Measurements from ENCODE around the gene MEST. TPM values are rescaled to one million over a fixed set of nuclear protein-coding genes. Genes with fewer than 3 reads are reported as not detected.

The MEST gene
- total and polyA plus RNA-seq, 2 experiments from 2014 or later: 56.2 to 91.6 TPM

DNA sequence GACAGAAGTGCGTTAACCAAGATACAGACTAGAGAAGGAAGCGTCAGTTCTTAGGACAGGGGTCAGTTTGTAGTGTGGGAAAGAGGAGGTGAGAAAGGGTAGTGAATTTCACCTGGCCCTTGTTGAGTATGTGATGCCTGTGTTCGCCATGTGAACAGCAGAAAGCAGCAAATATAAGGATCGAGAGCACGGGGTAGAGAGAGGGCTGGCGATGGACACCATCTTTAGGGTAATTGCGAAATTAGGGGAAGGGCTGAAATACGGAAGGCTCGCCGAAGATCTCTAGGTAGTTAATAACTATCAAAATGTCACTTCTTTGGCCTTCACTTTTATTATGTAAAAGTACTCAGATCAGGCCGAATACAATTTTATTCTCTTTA is 6.2 kb upstream of the MEST start:
- DNase-seq (ENCODE audit: low read depth in 1 of 2, low spot score in 1 of 2): no peak
- H3K9me3 ChIP-seq (ENCODE audit: low read depth): no peaks in the 10 kb centered on the region
- H3K27me3 ChIP-seq: no peaks in the 10 kb centered on the region
- H3K36me3 ChIP-seq: no peaks in the 10 kb centered on the region
- TF ChIP-seq, protein P1, sequence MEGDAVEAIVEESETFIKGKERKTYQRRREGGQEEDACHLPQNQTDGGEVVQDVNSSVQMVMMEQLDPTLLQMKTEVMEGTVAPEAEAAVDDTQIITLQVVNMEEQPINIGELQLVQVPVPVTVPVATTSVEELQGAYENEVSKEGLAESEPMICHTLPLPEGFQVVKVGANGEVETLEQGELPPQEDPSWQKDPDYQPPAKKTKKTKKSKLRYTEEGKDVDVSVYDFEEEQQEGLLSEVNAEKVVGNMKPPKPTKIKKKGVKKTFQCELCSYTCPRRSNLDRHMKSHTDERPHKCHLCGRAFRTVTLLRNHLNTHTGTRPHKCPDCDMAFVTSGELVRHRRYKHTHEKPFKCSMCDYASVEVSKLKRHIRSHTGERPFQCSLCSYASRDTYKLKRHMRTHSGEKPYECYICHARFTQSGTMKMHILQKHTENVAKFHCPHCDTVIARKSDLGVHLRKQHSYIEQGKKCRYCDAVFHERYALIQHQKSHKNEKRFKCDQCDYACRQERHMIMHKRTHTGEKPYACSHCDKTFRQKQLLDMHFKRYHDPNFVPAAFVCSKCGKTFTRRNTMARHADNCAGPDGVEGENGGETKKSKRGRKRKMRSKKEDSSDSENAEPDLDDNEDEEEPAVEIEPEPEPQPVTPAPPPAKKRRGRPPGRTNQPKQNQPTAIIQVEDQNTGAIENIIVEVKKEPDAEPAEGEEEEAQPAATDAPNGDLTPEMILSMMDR (IDR thresholded peaks at IDR 0.05; ENCODE audit: low read depth, low read length): no peak
- peak overlapping the region; percentile 29 for H3K4me3 ChIP-seq
- H3K4me1 ChIP-seq (ENCODE audit: low read depth): no peaks in the 10 kb centered on the region
- no peak overlapping the region for H3K27ac ChIP-seq

DNA sequence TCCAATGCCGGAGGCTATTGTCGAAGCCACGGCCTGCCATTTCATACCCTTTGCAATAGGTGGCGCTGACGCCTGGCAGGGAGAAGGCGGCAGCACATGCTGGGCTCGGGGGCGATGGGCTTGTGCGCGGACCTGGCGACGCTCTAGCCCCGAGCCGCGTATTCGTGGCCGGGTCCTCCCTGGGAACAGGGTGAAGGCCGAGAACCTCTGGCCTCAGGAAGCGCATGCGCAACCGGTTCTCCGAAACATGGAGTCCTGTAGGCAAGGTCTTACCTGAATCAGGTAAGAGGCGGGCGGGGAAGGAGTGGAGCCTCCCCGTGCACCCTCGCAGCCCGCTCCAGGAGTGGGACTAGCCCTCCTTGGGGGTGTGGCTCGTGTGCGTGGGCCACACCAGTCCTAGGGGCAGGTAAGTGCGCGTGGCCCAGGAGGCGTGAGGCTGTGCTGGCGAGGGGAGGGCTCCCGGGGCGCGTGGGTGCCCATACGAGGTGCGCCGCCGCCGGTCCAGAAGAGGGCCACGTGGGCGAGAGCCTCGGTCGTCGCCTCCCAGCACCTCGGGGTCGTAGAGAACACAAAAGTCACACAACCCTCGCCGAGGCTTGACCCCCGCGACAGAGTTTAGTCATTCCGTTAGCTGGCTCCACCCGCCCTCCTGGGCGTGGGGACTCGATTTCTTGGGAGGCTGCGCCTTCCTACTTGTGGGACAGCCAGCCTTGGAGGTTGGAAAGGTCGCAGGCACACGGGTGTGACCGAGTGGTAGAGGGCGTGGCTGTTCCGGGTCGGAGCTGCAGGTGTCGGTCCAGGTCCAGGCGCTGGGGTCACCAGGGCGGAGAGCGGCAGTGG is 5.6 kb upstream of the MEST start:
- Histone ChIP-seq H3K27ac (no peak overlapping the region), H3K4me3 (peak overlapping the region; percentile 29), H3K36me3 (no peaks in the 10 kb centered on the region), H3K4me1 (ENCODE audit: low read depth) (no peaks in the 10 kb centered on the region), H3K9me3 (ENCODE audit: low read depth) (no peaks in the 10 kb centered on the region), H3K27me3 (no peaks in the 10 kb centered on the region)
- TF ChIP-seq, protein P1 (IDR thresholded peaks at IDR 0.05; ENCODE audit: low read depth, low read length): peak; percentile 61
- DNase-seq (ENCODE audit: low read depth in 1 of 2, low spot score in 1 of 2): peak; percentile 59 to 85

DNA sequence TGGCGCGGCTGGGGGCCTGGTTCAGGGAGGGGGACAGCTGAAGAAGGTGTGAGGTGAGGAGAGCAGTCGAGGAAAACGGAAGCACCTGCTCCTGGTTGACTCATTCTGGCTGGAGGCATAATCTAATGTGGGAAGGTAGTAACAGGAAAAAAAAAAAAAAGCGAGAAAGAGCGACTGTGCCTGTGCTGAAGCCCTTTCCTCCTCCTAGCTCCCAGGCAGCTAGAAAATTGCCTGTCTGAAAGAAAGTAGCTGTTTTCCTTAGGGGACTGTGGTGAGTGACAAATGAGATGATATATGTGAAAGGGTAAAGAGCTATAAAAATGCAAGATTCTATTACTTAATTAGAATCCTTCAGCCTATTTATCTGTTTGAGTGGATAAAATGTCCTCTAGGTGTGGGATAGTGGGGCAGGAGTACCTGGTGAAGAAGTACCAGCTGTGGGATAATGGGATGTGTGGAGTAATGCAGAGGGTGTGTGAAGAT is 4.9 kb upstream of the MEST start:
- H3K4me1 ChIP-seq (ENCODE audit: low read depth): no peaks in the 10 kb centered on the region
- H3K4me3 ChIP-seq: peak overlapping the region; percentile 29
- no peaks in the 10 kb centered on the region for H3K36me3 ChIP-seq
- no peak for DNase-seq (ENCODE audit: low read depth in 1 of 2, low spot score in 1 of 2)
- H3K27ac ChIP-seq: no peak overlapping the region
- H3K9me3 ChIP-seq (ENCODE audit: low read depth): no peaks in the 10 kb centered on the region
- H3K27me3 ChIP-seq: no peaks in the 10 kb centered on the region
- TF ChIP-seq, protein P1 (IDR thresholded peaks at IDR 0.05; ENCODE audit: low read depth, low read length): no peak

DNA sequence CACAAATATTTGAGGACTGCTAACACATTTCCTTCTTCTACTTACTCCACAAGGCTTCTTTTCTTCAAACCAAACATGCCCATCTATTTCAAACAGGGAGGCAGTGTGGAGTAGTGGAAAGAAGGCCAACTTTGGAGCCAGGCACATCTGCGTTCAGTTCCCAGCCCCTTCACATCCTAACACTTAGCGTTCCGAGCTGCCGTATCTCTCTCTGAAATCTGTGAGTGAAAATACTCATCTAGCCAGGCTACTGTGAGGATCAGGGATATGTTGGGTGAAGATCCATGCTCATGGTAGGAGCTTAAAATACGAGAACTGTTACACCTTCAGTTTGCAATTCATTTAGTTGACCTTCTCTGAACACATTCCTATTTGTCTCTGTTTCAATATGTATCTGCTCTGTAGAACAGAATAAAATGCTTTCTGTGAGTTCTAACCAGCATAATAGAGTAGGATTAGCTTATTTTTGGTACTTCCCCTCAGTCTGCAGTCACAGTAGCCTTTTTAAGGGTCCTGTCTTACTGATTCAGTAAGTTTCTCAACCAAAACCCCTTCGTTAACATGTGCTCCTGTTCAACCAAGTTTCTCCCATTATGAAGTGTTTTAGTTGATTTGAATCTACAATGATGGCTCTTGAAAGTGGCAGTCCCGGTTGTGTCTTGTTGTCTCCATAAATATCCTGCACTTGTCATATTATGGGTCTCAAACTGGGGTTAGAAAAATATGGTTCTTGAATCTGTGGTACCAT is 3.3 kb upstream of the MEST start:
- no peaks in the 10 kb centered on the region for H3K36me3 ChIP-seq
- H3K4me3 ChIP-seq: no peak overlapping the region
- H3K4me1 ChIP-seq (ENCODE audit: low read depth): no peaks in the 10 kb centered on the region
- no peak overlapping the region for H3K27ac ChIP-seq
- peak in 1 of 2 donors; percentile 6 for DNase-seq (ENCODE audit: low read depth in 1 of 2, low spot score in 1 of 2)
- peaks cover 8% of the 10 kb centered on the region for H3K27me3 ChIP-seq
- TF ChIP-seq, protein P1 (IDR thresholded peaks at IDR 0.05; ENCODE audit: low read depth, low read length): no peak
- H3K9me3 ChIP-seq (ENCODE audit: low read depth): no peaks in the 10 kb centered on the region

DNA sequence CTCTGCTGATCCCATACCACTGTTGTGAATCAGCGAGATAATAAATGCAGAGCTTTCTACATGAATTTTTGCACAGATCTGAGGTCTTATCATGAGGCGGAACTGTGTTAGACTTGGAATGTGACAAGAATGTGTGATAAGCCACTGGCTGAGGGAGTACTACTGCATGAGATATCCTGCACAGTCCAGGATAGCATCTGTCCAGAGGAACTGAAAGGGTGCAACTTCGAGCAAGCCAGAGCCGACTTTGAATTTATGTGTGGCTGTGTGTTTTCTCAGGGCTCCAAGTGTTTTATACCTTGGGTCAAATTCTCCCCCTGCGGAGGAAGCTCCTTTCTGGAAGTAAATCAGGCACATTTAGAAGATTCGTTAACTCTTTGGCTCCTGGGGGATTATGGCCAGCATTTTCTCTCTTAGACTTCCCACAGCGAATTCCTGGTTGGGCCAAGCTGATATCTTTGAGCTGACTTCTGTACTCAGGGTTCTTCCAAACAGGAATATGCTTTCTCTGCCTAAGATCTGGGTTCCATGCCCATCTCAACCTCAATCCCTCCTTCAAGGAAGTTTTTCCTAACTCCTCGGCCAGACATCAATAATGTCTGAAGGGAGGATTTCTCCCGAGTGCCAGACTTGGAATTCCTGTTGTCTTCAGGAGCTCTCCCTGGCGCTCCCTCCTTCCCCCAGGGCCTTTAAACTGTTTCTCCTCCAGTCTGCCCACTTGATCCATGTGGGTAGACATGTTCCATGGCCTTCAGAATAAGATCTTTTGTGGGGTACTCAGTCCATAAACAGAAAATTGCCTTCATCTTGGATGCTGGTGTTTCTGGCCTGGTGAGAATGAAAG is 2.5 kb upstream of the MEST start:
- Histone ChIP-seq H3K36me3 (no peaks in the 10 kb centered on the region), H3K4me3 (no peak overlapping the region), H3K27me3 (peaks cover 8% of the 10 kb centered on the region), H3K4me1 (ENCODE audit: low read depth) (peaks cover 8% of the 10 kb centered on the region), H3K9me3 (ENCODE audit: low read depth) (no peaks in the 10 kb centered on the region), H3K27ac (no peak overlapping the region)
- TF ChIP-seq, protein P1 (IDR thresholded peaks at IDR 0.05; ENCODE audit: low read depth, low read length): no peak
- peak in 1 of 2 donors; percentile 83 for DNase-seq (ENCODE audit: low read depth in 1 of 2, low spot score in 1 of 2)

Measured in cardiac muscle cell (in vitro differentiated cells and primary cell).